ENCODE data around the gene PRB3. TPM values are rescaled to one million over a fixed set of nuclear protein-coding genes. Genes with fewer than 3 reads are reported as not detected.

The PRB3 gene
- not detected for total RNA-seq
- long read RNA-seq = 0 reads

GRCh38 chr12:11269607-11270006, at the start of gene PRB3:
PRB3 (minus strand) TSS chr12:11269707; CDS start chr12:11269669, 38 bp downstream.
- DNase-seq = no peak
- intact Hi-C loops (cut with DNase I) = no loop called here
- ATAC-seq (ENCODE audit: poor library complexity) = no peak

- DNase-seq (no peak), ATAC-seq (ENCODE audit: poor library complexity) (no peak)
- intact Hi-C loops (cut with DNase I) = no loop called here
These were observed 40.8 kb upstream of the PRB3 start, which contains the start of gene PRB4 for GRCh38 chr12:11310336-11310735. PRB4 (minus strand) TSS chr12:11310436; CDS start chr12:11310398, 38 bp downstream.

GRCh38 chr12:11307143-11307542, 37.6 kb upstream of the PRB3 start:
- ATAC-seq (ENCODE audit: poor library complexity) (no peak), DNase-seq (no peak)
- intact Hi-C loops (cut with DNase I) = no loop called here

GRCh38 chr12:11273449-11273848, 3.9 kb upstream of the PRB3 start:
- ATAC-seq (ENCODE audit: poor library complexity) (no peak), DNase-seq (no peak)
- intact Hi-C loops (cut with DNase I) = no loop called here

- no peak for DNase-seq
- no peak for ATAC-seq (ENCODE audit: poor library complexity)
- intact Hi-C loops (cut with DNase I) = no loop called here
These were observed 5.0 kb downstream of the PRB3 start for GRCh38 chr12:11264501-11264900.

DNA sequence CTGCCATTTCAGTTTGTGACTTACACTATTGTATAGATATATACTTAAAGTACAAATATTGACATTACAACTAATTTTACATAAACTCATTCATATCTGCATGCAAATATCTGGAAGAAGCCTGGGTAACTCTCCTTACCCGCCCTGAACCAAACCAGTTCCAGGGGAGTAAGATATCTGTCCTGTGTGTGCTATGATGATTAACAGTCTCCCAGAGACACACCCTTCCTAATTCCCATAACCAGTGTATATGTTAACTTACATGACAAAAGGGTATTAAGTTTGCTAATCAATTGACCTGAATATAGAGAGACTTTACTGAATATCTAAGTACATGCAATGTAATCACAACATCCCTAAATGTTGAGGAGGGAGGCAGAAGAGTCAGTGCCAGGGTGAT, 23.0 kb downstream of the PRB3 start:
- intact Hi-C loops (cut with DNase I) = no loop called here

GRCh38 chr12:11242656-11243055, 26.9 kb downstream of the PRB3 start:
- intact Hi-C loops (cut with DNase I) = no loop called here
- ATAC-seq (ENCODE audit: poor library complexity) = no peak
- DNase-seq = no peak

More for the DNA sequence above, 23.0 kb downstream of the PRB3 start:
- DNase-seq (no peak), ATAC-seq (ENCODE audit: poor library complexity) (no peak)

DNA sequence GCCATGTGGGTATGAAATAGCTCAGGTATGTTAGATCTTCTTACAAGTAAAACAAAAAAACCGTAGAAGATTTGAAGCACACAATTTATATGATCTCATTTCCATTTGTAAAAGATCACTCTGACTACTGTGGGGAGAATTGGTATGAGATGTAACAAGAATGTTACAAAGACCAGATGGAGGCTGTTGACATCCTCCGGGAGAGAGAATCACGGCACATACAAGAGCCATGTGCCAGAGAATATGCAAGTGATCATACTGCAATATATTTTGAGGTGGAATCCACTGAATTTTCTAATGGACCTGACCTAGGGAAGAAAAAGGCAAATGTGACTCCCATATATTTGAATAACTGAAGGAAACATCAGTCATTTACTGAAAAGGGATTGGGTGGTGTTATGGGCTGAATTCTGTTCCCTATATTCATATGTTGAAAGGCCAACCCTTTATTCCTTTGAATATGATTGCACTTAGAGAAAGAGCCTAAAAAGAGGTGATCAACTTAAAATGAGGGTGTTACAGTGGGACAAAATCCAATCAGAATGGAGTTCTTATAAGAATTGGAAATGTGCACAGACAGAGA, 29.1 kb downstream of the PRB3 start:
- intact Hi-C loops (cut with DNase I) = no loop called here
- DNase-seq (no peak), ATAC-seq (ENCODE audit: poor library complexity) (no peak)

DNA sequence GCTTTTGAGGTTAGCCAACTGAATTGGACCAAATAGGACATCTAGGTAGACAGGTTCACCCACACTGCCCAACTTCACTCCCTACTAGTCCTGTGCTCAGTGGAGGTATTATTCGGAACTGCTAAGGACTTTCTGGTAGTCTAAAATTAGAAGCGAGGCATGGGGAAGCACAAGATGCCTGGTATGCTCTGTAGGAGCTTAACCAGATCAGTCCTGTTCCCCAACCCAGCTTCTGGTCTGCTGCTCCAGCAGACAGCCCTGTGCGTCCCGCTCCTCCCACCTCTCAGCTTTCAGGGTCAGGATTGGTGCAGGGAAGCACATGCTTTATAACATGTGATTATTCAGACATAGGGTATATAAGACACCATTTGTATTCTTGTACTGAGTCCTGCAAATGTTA, 31.2 kb downstream of the PRB3 start:
- intact Hi-C loops (cut with DNase I) = no loop called here
- no peak for ATAC-seq (ENCODE audit: poor library complexity)
- no peak for DNase-seq

- DNase-seq (no peak), ATAC-seq (ENCODE audit: poor library complexity) (no peak)
- intact Hi-C loops (cut with DNase I) = no loop called here
These were observed 36.0 kb downstream of the PRB3 start for GRCh38 chr12:11233532-11233931.

DNA sequence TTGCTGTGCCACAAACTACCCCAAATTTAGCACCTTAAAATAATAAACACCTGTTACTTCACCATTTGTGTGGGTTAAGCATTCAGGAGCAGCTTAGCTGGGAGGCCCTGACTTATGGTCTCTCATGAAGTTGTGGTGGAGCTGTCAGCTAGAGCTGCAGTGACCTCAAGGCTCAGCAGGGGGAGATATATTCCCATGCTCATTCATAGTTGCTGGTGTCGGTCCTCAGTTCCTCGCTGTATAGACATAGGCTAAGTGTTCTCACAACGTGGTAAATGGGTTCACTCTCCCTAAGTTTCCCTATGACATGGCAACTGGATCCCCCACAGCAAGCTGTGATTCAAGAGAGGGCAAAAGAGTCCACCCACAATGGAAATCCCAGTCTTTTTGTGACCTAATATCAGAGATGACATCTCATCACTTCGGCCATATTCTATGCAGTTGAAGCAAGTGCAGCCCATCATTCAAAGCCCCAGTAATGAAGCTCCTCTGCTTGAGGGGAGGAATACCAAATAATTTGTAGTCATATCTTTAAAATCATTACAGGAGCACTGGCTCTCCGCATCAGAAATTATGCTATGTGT, 41.1 kb downstream of the PRB3 start:
- ATAC-seq (ENCODE audit: poor library complexity) (no peak), DNase-seq (no peak)
- intact Hi-C loops (cut with DNase I) = no loop called here

DNA sequence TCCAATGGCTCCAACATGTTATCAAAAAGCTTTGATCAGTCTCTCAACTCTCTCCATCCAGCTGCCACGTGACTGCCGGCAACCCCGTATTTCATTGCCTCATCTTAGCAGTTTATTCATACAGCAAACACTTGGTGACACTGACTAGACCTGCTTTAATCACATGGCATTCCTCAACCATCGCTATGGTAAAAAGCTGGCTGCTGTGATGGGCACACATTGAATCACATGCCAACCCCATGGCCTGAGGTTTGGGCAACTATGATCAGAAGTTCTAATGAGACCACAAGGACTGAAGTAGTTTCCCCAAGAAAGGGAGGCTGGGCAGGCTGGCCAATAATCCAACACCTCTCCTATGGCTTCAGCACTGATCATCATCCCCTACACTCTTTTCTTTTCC, 42.1 kb downstream of the PRB3 start:
- intact Hi-C loops (cut with DNase I) = no loop called here
- ATAC-seq (ENCODE audit: poor library complexity) (no peak), DNase-seq (no peak)

Other genes starting within 250 kb of the PRB3 start
- gene TAS2R19, start 247.1 kb downstream of the PRB3 start, total RNA-seq = 0.51 TPM
- 0.38 TPM for gene TAS2R31, start 238.3 kb downstream of the PRB3 start, total RNA-seq
- not detected for gene TAS2R46, start 207.4 kb downstream of the PRB3 start, total RNA-seq
- gene TAS2R43, start 177.4 kb downstream of the PRB3 start, total RNA-seq = not detected
- 0.67 TPM for gene TAS2R30, start 135.1 kb downstream of the PRB3 start, total RNA-seq
- gene SMIM10L1, start 98.5 kb downstream of the PRB3 start, total RNA-seq = 13.6 TPM
- not detected for gene TAS2R42, start 82.8 kb downstream of the PRB3 start, total RNA-seq
- not detected for gene PRB4, start 40.7 kb upstream of the PRB3 start, total RNA-seq
- gene PRB2, start 125.9 kb upstream of the PRB3 start, total RNA-seq = not detected